GM19239 (cell line): ENCODE data around the gene HFM1.
"Not testable (repeated sequence)": the region's sequence is repeated elsewhere in the genome, so short reads cannot be mapped to it uniquely, and the experiment has no call there.

Experiments
- DNase-seq: peaks from one replicate; pipeline ENCODE4 v3.0.0; 2011; ENCODE audit warnings: low spot score; ENCODE audit not compliant: insufficient read length
- FAIRE-seq: peaks from 2 replicates; lab custom pipeline; 2011; peaks lifted over from hg19 to GRCh38; lab: Jason Lieb, UNC

HFM1 gene, protein sequence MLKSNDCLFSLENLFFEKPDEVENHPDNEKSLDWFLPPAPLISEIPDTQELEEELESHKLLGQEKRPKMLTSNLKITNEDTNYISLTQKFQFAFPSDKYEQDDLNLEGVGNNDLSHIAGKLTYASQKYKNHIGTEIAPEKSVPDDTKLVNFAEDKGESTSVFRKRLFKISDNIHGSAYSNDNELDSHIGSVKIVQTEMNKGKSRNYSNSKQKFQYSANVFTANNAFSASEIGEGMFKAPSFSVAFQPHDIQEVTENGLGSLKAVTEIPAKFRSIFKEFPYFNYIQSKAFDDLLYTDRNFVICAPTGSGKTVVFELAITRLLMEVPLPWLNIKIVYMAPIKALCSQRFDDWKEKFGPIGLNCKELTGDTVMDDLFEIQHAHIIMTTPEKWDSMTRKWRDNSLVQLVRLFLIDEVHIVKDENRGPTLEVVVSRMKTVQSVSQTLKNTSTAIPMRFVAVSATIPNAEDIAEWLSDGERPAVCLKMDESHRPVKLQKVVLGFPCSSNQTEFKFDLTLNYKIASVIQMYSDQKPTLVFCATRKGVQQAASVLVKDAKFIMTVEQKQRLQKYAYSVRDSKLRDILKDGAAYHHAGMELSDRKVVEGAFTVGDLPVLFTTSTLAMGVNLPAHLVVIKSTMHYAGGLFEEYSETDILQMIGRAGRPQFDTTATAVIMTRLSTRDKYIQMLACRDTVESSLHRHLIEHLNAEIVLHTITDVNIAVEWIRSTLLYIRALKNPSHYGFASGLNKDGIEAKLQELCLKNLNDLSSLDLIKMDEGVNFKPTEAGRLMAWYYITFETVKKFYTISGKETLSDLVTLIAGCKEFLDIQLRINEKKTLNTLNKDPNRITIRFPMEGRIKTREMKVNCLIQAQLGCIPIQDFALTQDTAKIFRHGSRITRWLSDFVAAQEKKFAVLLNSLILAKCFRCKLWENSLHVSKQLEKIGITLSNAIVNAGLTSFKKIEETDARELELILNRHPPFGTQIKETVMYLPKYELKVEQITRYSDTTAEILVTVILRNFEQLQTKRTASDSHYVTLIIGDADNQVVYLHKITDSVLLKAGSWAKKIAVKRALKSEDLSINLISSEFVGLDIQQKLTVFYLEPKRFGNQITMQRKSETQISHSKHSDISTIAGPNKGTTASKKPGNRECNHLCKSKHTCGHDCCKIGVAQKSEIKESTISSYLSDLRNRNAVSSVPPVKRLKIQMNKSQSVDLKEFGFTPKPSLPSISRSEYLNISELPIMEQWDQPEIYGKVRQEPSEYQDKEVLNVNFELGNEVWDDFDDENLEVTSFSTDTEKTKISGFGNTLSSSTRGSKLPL (N-terminal part only)

DNA sequence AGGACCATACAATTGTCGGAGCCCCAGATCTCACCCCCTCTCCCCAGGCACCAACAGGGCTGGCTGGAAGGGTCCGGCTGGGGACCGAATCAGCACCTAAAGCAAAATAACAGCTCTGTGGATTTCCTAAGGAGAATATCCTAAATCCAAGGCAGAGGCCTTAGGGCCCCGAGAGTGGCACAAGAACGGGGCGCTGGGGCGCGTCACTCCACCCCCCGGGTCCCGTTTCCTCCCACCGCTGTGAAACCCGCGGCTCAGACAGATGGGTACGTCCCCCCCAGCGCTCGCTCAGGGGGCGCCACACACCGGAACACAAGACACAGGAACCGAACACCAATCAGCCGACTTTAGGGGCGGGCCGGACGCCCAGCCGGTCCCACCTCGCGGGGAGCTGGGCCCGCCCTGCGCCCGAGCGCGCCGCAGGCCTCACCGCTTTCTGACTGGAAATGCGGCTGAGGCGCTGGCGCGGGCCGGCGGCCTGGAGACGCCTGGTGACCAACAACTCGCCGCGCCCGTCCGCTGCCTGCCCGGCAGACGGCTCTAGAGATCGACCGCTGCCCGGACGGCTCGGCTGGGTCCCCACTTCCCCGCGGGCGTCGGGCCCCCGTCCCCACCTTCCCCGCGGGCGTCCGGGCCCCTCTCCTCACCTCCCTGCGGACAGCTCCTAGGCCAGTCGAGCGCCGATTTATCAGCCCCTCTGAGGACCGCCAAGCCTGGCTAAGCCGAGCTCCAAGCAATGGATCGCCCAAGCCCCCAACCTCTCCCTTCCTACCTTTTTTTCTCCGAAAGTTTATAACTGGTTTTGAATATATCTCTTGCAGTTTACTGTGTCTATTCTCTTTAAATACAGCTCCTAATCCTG lies at the start of gene HFM1:
Gene HFM1, minus strand, starts transcription at position 687 of the 862 bp plus-strand sequence. CDS start 3,755 bp downstream, outside the sequence.
- DNase-seq (peak; percentile 28), FAIRE-seq (no peak)

DNA sequence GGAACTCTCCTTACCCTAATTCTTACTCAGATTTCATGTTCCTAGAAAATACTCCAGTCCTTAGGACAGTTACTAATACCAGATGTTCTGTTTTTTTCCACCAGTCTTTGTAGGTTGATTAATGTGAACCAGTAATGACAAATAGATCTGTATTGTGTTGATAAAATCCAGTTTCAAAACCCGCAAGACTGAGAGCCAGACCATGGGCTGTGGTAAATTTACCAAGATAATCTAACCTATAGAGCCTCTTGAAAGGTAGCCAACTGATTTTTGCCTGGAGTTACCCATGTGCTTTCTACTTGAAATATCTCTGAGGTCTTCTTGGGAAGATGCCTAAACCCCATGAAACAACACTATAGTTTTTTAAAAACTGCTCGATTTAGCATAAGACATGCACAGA lies 49.5 kb upstream of the HFM1 start:
- DNase-seq (no peak), FAIRE-seq (no peak)

DNA sequence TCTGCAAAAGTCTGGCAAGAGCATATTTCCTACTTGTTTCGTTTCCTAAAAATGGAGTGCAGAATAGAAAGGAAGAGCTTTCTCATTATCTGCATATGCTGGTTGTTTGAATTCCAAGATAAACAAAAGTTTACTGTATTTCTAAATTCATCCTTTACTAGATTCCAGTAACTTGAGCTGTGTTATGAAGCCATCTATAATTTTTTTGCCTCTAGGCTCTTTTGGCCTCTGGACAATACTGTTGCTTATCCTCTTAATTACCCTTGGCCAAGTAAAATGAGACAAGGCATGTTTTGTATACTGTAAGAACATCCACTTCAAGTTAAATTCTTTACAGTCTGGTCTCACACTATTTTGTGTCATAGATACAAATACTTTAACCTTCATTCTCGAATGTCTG lies 45.6 kb upstream of the HFM1 start:
- DNase-seq, result no peak
- no peak for FAIRE-seq

DNA sequence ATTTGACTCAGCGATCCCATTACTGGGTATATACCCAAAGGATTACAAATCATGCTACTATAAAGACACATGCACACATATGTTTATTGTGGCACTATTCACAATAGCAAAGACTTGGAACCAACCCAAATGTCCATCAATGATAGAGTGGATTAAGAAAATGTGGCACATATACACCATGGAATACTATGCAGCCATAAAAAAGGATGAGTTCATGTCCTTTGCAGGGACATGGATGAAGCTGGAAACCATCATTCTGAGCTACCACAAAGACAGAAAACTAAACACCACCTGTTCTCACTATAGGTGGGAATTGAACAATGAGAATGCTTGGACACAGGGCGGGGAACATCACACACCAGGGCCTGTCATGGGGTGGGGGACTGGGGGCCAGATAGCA lies 43.1 kb upstream of the HFM1 start:
- not testable (repeated sequence) for FAIRE-seq

DNA sequence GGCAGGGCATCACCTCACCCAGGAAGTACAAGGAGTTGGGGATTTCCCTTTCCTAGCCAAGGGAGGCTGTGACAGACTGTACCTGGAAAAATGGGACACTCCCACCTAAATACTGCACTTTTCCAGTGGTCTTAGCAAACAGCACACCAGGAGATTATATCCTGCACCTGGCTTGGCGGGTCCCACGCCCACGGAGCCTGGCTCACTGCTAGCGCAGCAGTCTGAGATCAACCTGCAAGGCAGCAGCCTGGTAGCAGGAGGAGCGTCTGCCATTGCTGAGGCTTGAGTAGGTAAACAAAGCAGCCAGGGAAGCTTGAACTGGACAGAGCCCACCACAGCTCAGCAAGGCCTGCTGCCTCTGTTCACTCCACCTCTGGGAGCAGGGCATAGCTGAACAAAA lies 37.3 kb upstream of the HFM1 start:
- not testable (repeated sequence) for FAIRE-seq, DNase-seq

More for the DNA sequence above, 43.1 kb upstream of the HFM1 start:
- not testable (repeated sequence) for DNase-seq

DNA sequence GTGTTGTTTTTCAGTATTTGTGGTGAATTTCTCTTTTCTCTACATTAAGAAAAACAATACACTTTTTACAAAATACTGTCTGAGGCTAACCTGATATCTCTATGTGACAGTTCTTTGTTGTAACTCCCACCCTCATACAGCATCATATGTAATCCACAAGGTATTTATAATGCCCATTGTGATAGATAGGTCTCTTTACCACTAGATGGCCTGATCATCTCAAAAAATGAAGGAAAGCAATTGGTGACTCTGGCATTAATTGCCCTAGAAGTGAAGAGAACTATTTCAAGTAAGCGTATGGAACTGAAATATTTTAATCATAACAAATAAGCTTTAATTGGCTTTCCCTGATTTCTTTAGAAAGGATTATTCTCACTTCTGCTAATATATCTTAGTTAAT lies 36.2 kb upstream of the HFM1 start:
- DNase-seq (no peak), FAIRE-seq (no peak)

DNA sequence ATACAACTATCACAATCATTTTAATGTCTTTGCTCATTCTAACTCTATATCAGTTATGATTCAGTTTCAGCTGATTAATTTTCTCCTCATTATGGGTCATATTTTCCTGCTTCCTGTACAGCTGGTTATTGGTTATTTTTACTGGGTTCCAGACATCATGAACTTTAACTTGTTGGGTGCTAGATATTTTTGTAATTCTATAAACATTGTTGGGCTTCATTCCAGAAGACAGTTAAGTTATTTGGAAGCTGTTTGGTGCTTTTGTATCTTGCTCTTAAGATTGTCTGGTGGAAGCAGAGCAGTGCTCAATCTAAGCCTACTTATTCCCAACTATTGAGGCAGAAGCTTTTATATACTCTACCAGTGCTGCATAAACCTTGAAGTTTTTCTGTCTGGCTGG lies 34.4 kb upstream of the HFM1 start:
- FAIRE-seq (no peak), DNase-seq (no peak)

DNA sequence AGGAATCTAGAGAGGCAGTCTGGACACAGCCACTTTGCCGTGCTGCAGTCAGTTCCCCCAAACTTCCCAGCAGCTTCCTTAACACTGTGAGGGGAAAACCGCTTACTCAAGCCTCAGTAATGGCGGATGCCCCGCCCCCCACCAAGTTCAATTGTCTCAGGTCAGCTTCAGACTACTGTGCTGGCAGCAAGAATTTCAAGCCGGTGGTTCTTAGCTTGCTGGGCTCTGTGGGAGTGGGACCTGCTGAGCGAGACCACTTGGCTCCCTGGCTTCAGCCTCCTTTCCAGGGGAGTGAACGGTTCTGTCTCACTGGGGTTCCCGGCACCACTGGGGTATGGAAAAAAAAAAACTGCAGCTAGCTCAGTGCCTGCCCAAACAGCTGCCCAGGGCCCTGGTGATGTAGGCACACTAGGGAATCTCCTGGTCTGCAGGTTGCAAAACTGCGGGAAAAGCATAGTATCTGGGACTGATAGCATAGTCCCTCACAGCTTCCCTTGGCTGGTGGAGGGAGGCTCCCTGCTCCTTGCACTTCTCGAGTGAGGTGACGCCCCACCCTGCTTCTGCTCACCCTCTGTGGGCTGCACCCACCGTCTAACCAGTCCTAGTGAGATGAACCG lies 23.7 kb upstream of the HFM1 start:
- DNase-seq (no peak), FAIRE-seq (no peak)

DNA sequence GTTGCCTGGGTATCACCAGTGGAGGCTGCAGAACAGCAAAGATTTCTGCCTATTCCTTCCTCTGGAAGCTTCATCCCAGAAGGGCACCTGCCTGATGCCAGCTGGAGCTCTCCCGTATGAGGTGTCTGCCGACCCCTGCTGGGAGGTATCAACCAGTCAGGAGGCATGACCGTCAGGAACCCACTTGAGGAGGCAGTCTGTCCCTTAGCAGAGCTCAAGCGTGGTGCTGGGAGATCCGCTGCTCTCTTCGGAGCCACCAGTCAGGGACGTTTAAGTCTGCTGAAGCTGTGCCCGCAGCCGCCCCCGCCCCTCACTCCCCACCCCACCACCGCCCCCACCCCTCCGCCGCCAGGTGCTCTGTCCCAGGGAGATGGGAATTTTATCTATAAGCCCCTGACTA lies 23.1 kb upstream of the HFM1 start:
- DNase-seq, result no peak
- FAIRE-seq, result no peak

DNA sequence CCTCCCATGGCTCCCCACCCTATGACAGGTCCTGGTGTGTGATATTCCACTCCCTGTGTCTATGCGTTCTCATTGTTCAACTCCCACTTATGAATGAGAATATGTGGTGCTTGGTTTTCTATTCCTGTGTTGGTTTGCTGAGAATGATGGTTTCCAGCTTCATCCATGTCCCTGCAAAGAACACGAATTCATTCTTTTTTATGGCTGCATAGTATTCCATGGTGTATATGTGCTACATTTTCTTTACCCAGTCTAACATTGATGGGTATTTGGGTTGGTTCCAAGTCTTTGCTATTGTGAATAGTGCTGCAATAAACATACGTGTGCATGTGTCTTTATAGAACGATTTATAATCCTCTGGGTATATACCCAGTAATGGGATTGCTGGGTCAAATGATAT lies 17.9 kb upstream of the HFM1 start:
- FAIRE-seq, result not testable (repeated sequence)

DNA sequence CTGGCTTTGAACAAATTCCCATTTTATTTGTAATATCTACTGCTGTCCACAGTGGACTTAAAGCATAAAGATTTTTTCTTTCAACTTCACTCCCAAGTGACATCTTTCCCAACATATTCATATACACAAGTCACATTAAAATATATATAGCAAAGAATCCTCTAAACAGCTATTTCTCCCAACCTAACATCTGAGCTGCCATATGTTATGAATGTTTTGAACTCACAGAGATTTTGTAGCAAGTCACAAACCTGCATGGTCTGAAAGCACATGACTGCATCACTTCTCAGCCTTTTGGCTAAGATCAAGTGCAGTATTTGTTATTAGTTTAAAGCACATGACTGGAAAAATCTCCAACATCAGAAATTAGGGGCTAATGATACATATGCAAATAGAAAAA lies 7.7 kb upstream of the HFM1 start:
- DNase-seq (no peak), FAIRE-seq (no peak)

More for the DNA sequence above, 17.9 kb upstream of the HFM1 start:
- not testable (repeated sequence) for DNase-seq

DNA sequence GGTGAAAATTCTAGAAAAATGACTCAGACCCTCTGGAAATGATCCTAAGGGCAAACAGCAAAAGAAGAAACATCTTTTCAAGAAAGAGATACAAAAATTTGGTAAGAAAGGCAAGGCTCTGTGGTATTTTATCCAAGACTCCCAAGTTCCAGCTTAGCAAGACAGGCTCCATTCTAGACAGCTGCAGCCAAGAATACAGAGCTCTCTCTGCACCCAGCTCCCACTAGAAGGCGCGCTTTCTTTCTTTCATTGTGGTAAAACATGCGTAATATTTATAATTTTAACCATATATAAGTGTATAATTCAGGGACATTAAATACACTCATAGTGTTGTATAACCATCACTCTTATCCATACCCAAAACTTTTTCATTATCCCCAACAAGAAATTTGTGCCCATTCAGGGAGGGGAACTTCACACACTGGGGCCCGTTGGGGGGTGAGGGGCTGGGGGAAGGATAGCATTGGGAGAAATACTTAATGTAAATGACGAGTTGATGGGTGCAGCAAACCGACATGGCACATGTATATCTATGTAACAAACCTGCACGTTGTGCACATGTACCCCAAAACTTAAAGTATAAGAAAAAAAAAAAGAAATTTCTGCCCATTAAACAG lies 2.2 kb upstream of the HFM1 start:
- FAIRE-seq (no peak), DNase-seq (no peak)

DNA sequence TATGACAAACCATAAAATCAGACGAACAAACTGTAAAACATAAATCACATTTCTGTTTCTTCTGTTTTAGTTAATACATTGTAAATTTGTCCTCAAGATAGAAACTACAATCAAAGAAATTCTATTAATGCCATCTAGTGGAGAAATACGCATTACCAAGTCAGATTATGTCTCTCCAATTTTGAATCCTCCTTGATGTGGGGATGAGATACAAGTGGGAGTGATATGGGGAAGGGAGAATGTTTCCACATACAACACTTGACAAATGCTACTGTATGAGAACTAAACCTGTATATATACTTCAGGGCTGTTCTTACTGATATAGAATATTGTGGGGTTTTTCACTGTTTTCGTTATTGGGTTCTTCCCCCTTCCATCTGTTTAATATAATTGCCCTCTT lies 2.6 kb downstream of the HFM1 start:
- DNase-seq (no peak), FAIRE-seq (peak; percentile 18)

DNA sequence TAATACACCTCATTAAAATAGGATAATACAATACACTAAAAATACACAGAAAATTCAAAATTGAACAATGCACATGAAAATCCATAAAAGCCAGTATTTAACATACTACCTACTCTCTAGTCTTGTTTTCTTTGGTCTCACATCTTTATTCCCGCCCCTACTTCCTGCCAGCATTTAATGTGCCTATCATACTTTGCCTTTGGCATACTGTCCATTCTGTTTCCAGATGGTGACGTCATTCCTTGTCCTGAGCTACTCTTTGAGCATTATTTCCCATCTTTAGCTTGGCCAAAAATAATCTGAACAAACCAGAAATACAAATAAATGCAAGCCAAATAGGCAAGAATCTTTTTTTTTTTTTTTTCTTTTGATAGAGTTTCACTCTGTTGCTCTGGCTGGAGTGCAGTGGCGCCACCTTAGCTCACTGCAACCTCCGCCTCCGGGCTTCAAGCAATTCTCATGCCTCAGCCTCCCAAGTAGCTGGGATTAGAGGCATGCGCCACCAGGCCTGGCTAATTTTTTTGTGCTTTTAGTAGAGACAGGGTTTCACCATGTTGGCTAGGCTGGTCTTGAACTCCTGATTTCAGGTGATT lies 4.4 kb downstream of the HFM1 start:
- FAIRE-seq (no peak), DNase-seq (no peak)

DNA sequence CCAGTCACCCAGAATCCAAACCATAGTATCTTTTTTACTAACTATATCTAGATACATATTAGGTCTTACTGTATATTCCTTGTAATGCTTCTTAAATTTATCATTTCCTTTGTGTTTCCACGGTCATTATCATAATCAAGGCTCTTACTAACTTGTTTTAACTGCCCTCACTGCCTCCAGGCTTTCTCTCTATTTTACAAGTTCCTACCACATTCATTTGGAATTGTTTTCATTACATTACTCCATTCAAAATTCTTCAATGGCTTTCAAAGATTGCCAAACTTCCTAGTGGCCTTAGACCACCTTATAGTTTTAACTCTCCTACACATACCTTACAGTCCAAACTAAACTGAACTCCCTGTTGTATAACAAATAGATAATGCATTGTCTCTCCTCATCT lies 6.3 kb downstream of the HFM1 start:
- FAIRE-seq, result no peak

DNA sequence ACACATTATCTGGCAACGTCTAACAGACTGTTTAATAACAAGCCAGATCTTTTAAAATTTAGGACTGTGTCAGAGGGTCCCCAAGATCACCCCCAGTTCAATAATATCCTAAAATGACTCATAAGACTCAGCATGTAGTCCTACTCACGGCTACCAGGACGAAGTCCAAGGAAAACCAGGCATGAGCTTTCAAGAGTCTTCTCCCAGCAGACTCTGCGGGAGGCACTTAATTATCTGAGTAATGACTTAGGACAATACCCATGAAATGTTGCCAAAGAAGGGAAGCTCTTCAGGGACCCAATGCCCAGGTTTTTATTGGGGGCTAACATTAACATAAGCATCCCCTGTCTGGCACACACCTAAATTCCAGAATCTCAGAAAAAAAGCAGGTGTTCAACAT lies 7.0 kb downstream of the HFM1 start:
- no peak for FAIRE-seq
- no peak for DNase-seq

More for the DNA sequence above, 6.3 kb downstream of the HFM1 start:
- DNase-seq, result no peak

DNA sequence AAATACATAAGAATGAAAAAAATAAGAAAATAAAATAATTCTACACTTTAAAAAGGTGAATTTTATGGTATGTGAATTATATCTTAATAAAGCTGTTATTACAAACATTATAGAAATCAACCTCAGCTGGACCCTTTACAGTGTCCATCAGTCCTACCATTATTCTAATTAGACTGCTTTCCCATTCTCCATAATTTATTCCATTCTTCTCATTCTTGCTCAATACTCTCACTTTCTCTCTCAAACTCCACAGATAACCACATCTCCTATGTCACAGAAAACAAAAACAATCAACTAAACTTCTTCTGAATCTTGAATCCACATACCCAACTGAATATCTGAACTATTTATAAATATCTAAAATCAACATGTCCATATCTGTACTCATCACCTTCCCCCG lies 11.6 kb downstream of the HFM1 start:
- DNase-seq (no peak), FAIRE-seq (no peak)

DNA sequence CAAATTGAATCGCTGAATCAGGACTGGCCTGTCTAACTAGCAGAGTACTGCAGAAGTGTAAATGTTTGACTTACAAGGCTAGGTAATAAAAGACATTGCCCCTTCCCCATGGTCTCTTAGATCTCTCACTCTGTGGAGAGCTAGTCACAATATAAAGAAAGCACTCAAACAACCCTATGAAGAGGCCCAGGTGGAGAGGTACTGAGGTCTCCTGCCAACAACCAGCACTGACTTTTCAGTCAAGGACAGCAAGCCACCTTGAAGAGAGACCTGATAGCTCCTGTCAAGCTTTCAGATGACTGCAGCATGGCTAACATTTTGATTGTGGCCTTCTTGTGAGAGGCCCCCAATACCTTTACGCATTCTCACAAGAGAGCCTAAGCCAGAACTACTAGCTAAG lies 18.5 kb downstream of the HFM1 start:
- no peak for DNase-seq

More for the DNA sequence above, 18.5 kb downstream of the HFM1 start:
- no peak for FAIRE-seq
